HepG2 (cell line): ENCODE measurements around the gene NOL11. TPM values are rescaled to one million over a fixed set of nuclear protein-coding genes. Genes with fewer than 3 reads are reported as not detected.

ENCODE experiments used
- ATAC-seq: fragments of 200-7000 bp; cut with Tn5 transposase; 3 replicates; pipeline ENCODE4 v1.9.1; 2020; ENCODE audit warnings: mild to moderate bottlenecking, moderate library complexity
- BruUV-seq: library from RNA; stranded (reverse); fragments of 400-500 nt; replicated peaks from 2 replicates; lab custom pipeline; 2021; lab: Mats Ljungman, UMichigan
- CTCF ChIA-PET: fragments of 300-600 bp; formaldehyde crosslinking; extraction: SDS; loops from one replicate; lab custom pipeline; 2021; ENCODE audit warnings: low total read pairs, inconsistent platforms, low intra/inter-chr PET ratio; lab: Yijun Ruan, JAX
- POLR2A ChIA-PET: fragments of 350-600 bp; sonication (Branson Sonifier 250); formaldehyde crosslinking; loops from one replicate; lab custom pipeline; 2020; ENCODE audit warnings: antibody characterized with exemption, inconsistent platforms; lab: Yijun Ruan, JAX
- DNase-seq: peaks from one replicate; pipeline ENCODE4 v3.0.0-alpha.2; 2015; ENCODE audit warnings: low spot score
- FAIRE-seq: peaks from 3 replicates; lab custom pipeline; 2011; peaks lifted over from hg19 to GRCh38; lab: Jason Lieb, UNC
- H2AFZ ChIP-seq: one replicate; pipeline ENCODE4 v1.6.1; 2011; ENCODE audit warnings: low read length, inconsistent platforms
- H3K27ac ChIP-seq: fragments of 300-600 bp; 3 replicates; pipeline ENCODE4 v1.8.0; 2011; ENCODE audit warnings: mixed run types, mild to moderate bottlenecking, mixed read lengths, low read length, inconsistent platforms; ENCODE audit not compliant: insufficient read depth; ENCODE audit errors: extremely low read length
- H3K27me3 ChIP-seq, 2 experiments: fragments of 200-600 bp in 1 of 2; 2 replicates in 1 of 2; 3 replicates in 1 of 2; pipeline versions ENCODE4 v1.6.0 to v1.8.0; 2011; ENCODE audit warnings: low read length in 2 of 2, mild to moderate bottlenecking in 2 of 2, moderate library complexity in 2 of 2, inconsistent platforms in 1 of 2; ENCODE audit not compliant: insufficient read depth in 2 of 2, control insufficient read depth in 1 of 2
- H3K36me3 ChIP-seq, 2 experiments: fragments of 200-600 bp in 1 of 2; replicated peaks in 1 of 2; 2 replicates in 1 of 2; 3 replicates in 1 of 2; pipeline versions ENCODE4 v1.5.1 to v1.8.0; 2011; ENCODE audit warnings: low read length in 2 of 2, inconsistent platforms in 1 of 2; ENCODE audit not compliant: insufficient read depth in 2 of 2, control insufficient read depth in 1 of 2
- H3K4me1 ChIP-seq: 2 replicates; pipeline ENCODE4 v1.5.1; 2012; ENCODE audit warnings: low read length, inconsistent platforms; ENCODE audit not compliant: insufficient read depth
- H3K4me2 ChIP-seq: 2 replicates; pipeline ENCODE4 v1.6.0; 2011; ENCODE audit warnings: low read depth, low read length, inconsistent platforms
- H3K4me3 ChIP-seq, 3 experiments: fragments of 200-600 bp in 1 of 3; sonication (generic), shearing (Covaris generic) in 1 of 3; replicated peaks in 1 of 3; 2 replicates each; pipeline ENCODE4 v1.5.1; 2011 to 2016; ENCODE audit warnings: low read length in 3 of 3, inconsistent platforms in 2 of 3, low read depth in 2 of 3, mild to moderate bottlenecking in 2 of 3, control low read depth in 1 of 3, mixed read lengths in 1 of 3; ENCODE audit not compliant: insufficient read depth in 1 of 3
- H3K79me2 ChIP-seq: one replicate; pipeline ENCODE4 v1.6.1; 2011; ENCODE audit warnings: low read length, inconsistent platforms; ENCODE audit not compliant: insufficient read depth
- H3K9ac ChIP-seq: 2 replicates; pipeline ENCODE4 v1.6.0; 2011; ENCODE audit warnings: mild to moderate bottlenecking, low read depth, low read length, inconsistent platforms; ENCODE audit not compliant: insufficient read depth
- H3K9me3 ChIP-seq: 2 replicates; pipeline ENCODE4 v1.5.1; 2012; ENCODE audit warnings: mild to moderate bottlenecking, low read length
- H4K20me1 ChIP-seq: 2 replicates; pipeline ENCODE4 v1.6.0; 2011; ENCODE audit warnings: inconsistent platforms, mild to moderate bottlenecking, low read length, moderate library complexity; ENCODE audit not compliant: insufficient read depth
- FOSL1 ChIP-seq: sonication (generic); formaldehyde crosslinking; IDR thresholded peaks from 2 replicates; pipeline ENCODE4 v1.9.0; 2021; ENCODE audit warnings: missing genetic modification reagents, borderline replicate concordance
- HDAC2 ChIP-seq: sonication (generic); formaldehyde crosslinking; IDR thresholded peaks from 2 replicates; pipeline ENCODE4 v1.4.0; 2020; ENCODE audit warnings: missing genetic modification reagents
- ZFP36L2 ChIP-seq: sonication (generic); formaldehyde crosslinking; IDR thresholded peaks from 2 replicates; pipeline ENCODE4 v1.4.0; 2020; ENCODE audit warnings: missing genetic modification reagents
- ZFP62 ChIP-seq: sonication (generic); formaldehyde crosslinking; IDR thresholded peaks from 2 replicates; pipeline ENCODE4 v1.4.0; 2020; ENCODE audit warnings: missing genetic modification reagents
- ZFX ChIP-seq: sonication (generic); formaldehyde crosslinking; IDR thresholded peaks from 2 replicates; pipeline ENCODE4 v1.4.0; 2020; ENCODE audit warnings: mild to moderate bottlenecking, low read depth, missing genetic modification reagents, moderate library complexity
- ZNF850 ChIP-seq: sonication (generic); formaldehyde crosslinking; conservative IDR thresholded peaks from 2 replicates; pipeline ENCODE4 v1.9.0; 2021; ENCODE audit warnings: mild to moderate bottlenecking, missing genetic modification reagents
- WGBS: methylation state at CpG from one replicate; pipeline ENCODE4 v1.1.6; 2017; ENCODE audit warnings: low lambda C conversion rate; 5-methylcytosine and 5-hydroxymethylcytosine counted together
- in situ Hi-C: cut with HindIII; loops from 2 replicates; pipeline ENCODE4 v1.10.0; 2017; ENCODE audit warnings: low pct_unique_long_range_greater_than_20kb; ENCODE audit not compliant: extremely low pct_ligation_motif_present
- intact Hi-C: fragments of 100-400 bp; cut with micrococcal nuclease; formaldehyde crosslinking; loops from one replicate; pipeline ENCODE4 v1.10.0; 2022; ENCODE audit not compliant: unreplicated experiment
- polyA plus RNA-seq, 8 experiments: library from polyadenylated mRNA; depleted of rRNA in 3 of 8; stranded (reverse) in 7 of 8; unstranded in 1 of 8; fragments of >200 nt; fragmentation: Illumina TruSeq in 4 of 8; extraction: Trizol in 4 of 8; gene quantifications; 2 replicates each; pipeline versions ENCODE4 v1.2.1 to v1.2.3, GENCODE V29; 2011 to 2016; ENCODE audit warnings: low read depth in 4 of 8, missing spikeins in 1 of 8, mixed read lengths in 1 of 8; ENCODE audit not compliant: insufficient read depth in 1 of 8
- total RNA-seq, 5 experiments: library from RNA; depleted of rRNA; stranded (reverse); fragments of >200 nt; fragmentation: Illumina TruSeq; extraction: Trizol; gene quantifications; 2 replicates each; pipeline ENCODE4 v1.2.3, GENCODE V29; 2016; ENCODE audit warnings: low read depth in 1 of 5
- TF ChIP-seq, protein P1 (sequence below): sonication (generic); formaldehyde crosslinking; IDR thresholded peaks from 2 replicates; pipeline ENCODE4 v1.9.0; 2022; ENCODE audit warnings: missing genetic modification reagents, mild to moderate bottlenecking, borderline replicate concordance
- TF ChIP-seq, protein P2 (sequence below): sonication (generic); formaldehyde crosslinking; IDR thresholded peaks from 2 replicates; pipeline ENCODE4 v1.9.0; 2021; ENCODE audit warnings: mild to moderate bottlenecking, missing genetic modification reagents

The NOL11 gene
- total and polyA plus RNA-seq, 2 of the 13 experiments (the other 11 are each of a cell fraction or from before 2014, with no cell fraction given), result 45.8 to 124 TPM

DNA sequence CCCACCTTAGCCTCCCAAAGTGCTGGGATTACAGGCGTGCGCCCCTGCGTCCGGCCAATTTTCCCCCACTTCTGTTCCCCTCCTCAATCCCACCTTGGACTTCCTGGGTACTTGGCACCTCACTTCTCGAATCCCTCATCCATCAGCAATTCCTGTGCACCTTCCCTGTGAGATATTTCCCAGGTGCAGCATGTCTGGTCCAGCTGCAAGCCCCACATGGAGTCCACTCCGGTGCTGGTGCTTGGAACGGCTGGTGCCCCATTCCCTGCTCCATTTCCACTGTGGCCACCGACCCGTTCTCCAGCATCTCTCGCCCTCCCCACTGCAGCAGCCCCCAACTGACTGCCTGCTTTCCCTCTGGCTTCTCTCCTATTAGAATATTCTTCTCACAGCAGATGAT, 35.3 kb downstream of the NOL11 start:
- no peaks in the 10 kb centered on the region for H3K9me3 ChIP-seq
- POLR2A ChIA-PET, result no interaction called here
- CTCF ChIA-PET, result no interaction called here
- intact Hi-C loops (no loop called here), in situ Hi-C loops (no loop called here)
- H3K4me2 ChIP-seq, result no peak overlapping the region
- no peak overlapping the region for H3K4me3 ChIP-seq
- TF ChIP-seq ZNF850 (CRISPR knock-in tag) (no peak), ZFX (CRISPR knock-in tag) (no peak), ZFP36L2 (CRISPR knock-in tag) (no peak), FOSL1 (CRISPR knock-in tag) (no peak), ZFP62 (CRISPR knock-in tag) (no peak), HDAC2 (no peak)
- TF ChIP-seq, protein P1, sequence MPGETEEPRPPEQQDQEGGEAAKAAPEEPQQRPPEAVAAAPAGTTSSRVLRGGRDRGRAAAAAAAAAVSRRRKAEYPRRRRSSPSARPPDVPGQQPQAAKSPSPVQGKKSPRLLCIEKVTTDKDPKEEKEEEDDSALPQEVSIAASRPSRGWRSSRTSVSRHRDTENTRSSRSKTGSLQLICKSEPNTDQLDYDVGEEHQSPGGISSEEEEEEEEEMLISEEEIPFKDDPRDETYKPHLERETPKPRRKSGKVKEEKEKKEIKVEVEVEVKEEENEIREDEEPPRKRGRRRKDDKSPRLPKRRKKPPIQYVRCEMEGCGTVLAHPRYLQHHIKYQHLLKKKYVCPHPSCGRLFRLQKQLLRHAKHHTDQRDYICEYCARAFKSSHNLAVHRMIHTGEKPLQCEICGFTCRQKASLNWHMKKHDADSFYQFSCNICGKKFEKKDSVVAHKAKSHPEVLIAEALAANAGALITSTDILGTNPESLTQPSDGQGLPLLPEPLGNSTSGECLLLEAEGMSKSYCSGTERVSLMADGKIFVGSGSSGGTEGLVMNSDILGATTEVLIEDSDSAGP (CRISPR knock-in tag), result no peak
- TF ChIP-seq, protein P2, sequence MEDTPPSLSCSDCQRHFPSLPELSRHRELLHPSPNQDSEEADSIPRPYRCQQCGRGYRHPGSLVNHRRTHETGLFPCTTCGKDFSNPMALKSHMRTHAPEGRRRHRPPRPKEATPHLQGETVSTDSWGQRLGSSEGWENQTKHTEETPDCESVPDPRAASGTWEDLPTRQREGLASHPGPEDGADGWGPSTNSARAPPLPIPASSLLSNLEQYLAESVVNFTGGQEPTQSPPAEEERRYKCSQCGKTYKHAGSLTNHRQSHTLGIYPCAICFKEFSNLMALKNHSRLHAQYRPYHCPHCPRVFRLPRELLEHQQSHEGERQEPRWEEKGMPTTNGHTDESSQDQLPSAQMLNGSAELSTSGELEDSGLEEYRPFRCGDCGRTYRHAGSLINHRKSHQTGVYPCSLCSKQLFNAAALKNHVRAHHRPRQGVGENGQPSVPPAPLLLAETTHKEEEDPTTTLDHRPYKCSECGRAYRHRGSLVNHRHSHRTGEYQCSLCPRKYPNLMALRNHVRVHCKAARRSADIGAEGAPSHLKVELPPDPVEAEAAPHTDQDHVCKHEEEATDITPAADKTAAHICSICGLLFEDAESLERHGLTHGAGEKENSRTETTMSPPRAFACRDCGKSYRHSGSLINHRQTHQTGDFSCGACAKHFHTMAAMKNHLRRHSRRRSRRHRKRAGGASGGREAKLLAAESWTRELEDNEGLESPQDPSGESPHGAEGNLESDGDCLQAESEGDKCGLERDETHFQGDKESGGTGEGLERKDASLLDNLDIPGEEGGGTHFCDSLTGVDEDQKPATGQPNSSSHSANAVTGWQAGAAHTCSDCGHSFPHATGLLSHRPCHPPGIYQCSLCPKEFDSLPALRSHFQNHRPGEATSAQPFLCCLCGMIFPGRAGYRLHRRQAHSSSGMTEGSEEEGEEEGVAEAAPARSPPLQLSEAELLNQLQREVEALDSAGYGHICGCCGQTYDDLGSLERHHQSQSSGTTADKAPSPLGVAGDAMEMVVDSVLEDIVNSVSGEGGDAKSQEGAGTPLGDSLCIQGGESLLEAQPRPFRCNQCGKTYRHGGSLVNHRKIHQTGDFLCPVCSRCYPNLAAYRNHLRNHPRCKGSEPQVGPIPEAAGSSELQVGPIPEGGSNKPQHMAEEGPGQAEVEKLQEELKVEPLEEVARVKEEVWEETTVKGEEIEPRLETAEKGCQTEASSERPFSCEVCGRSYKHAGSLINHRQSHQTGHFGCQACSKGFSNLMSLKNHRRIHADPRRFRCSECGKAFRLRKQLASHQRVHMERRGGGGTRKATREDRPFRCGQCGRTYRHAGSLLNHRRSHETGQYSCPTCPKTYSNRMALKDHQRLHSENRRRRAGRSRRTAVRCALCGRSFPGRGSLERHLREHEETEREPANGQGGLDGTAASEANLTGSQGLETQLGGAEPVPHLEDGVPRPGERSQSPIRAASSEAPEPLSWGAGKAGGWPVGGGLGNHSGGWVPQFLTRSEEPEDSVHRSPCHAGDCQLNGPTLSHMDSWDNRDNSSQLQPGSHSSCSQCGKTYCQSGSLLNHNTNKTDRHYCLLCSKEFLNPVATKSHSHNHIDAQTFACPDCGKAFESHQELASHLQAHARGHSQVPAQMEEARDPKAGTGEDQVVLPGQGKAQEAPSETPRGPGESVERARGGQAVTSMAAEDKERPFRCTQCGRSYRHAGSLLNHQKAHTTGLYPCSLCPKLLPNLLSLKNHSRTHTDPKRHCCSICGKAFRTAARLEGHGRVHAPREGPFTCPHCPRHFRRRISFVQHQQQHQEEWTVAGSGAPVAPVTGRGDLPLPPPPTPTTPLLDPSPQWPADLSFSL (CRISPR knock-in tag), result no peak
- FAIRE-seq, result no peak
- no peaks in the 10 kb centered on the region for H3K4me1 ChIP-seq
- H3K9ac ChIP-seq, result no peak overlapping the region
- H2AFZ ChIP-seq, result no peak overlapping the region
- DNase-seq, result no peak
- H3K27ac ChIP-seq, result no peak overlapping the region
- BruUV-seq, result no TSS peak
- peaks cover 14 to 27% of the 10 kb centered on the region in 2 experiments for H3K36me3 ChIP-seq
- no peaks in the 10 kb centered on the region for H3K27me3 ChIP-seq
- no peaks in the 10 kb centered on the region for H3K79me2 ChIP-seq
- WGBS, result 97% methylated on average over 10 of the region's 10 CpGs
- ATAC-seq, result no peak
- no peaks in the 10 kb centered on the region for H4K20me1 ChIP-seq
